Measurements from ENCODE around the gene GYG1. TPM values are rescaled to one million over a fixed set of nuclear protein-coding genes. Genes with fewer than 3 reads are reported as not detected.
A peak's percentile ranks its signal among the peaks of the same experiment; 100 is the strongest.

GYG1 gene
- total and polyA plus RNA-seq, 3 donors from 2014 or later = 128 to 303 (median 138) TPM

GRCh38 chr3:149007567-149008257, 16.4 kb downstream of the GYG1 start:
- Histone ChIP-seq H3K27ac (no peak overlapping the region), H3K4me3 (no peak overlapping the region), H3K9me3 (no peaks in the 10 kb centered on the region), H3K36me3 (ENCODE audit: low read depth, missing control alignments) (no peaks in the 10 kb centered on the region), H3K4me1 (peaks cover 35% of the 10 kb centered on the region), H3K27me3 (no peaks in the 10 kb centered on the region)
- no peak for TF ChIP-seq CTCF (IDR thresholded peaks at IDR 0.05)
- no peak for TF ChIP-seq POLR2A (IDR thresholded peaks at IDR 0.05)
- no peak for DNase-seq
- WGBS, 2 donors = 91% methylated on average over 7 of the region's 7 CpGs
- intact Hi-C loops (cut with DNase I; ENCODE audit: low total_unique reads) = no loop called here

DNA sequence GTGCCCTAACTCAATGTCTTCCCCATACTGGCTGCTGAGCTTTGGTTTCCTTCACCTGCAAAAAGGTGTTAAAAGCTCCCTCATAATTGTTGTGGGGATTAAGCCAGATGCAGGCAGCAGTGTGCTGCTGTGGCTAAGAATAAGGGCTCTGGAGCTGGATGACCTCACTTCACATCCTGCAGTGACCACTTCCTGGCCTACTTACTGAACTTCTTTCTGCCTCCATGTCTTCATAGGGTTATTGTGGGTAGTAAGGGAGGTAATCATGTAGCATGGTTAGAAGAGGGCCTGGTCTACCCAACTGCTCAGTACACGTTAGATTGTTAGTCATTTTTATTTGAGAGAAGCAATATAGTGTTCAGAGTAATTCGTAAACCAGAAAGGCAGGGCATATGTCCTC, 18.4 kb downstream of the GYG1 start:
- 91 to 100% methylated on average over 2 of the region's 2 CpGs for WGBS, 2 donors
- TF ChIP-seq CTCF (IDR thresholded peaks at IDR 0.05) (no peak), POLR2A (IDR thresholded peaks at IDR 0.05) (no peak)
- Histone ChIP-seq H3K36me3 (ENCODE audit: low read depth, missing control alignments) (no peaks in the 10 kb centered on the region), H3K27me3 (no peaks in the 10 kb centered on the region), H3K4me3 (no peak overlapping the region), H3K9me3 (no peaks in the 10 kb centered on the region), H3K4me1 (peaks cover 40% of the 10 kb centered on the region), H3K27ac (peak overlapping the region; percentile 81 to 84)
- intact Hi-C loops (cut with DNase I; ENCODE audit: low total_unique reads) = no loop called here
- no peak for DNase-seq

- Histone ChIP-seq H3K27me3 (no peaks in the 10 kb centered on the region), H3K4me3 (no peak overlapping the region), H3K36me3 (ENCODE audit: low read depth, missing control alignments) (no peaks in the 10 kb centered on the region), H3K9me3 (no peaks in the 10 kb centered on the region), H3K27ac (peak overlapping the region; percentile 81 to 84), H3K4me1 (peaks cover 43% of the 10 kb centered on the region)
- 60 to 72% methylated on average over 6 of the region's 6 CpGs for WGBS, 2 donors
- no peak for TF ChIP-seq CTCF (IDR thresholded peaks at IDR 0.05)
- TF ChIP-seq POLR2A (IDR thresholded peaks at IDR 0.05) = no peak
- intact Hi-C loops (cut with DNase I; ENCODE audit: low total_unique reads) = no loop called here
- peak; percentile 67 for DNase-seq
These were observed 19.2 kb downstream of the GYG1 start for GRCh38 chr3:149010504-149010951.

DNA sequence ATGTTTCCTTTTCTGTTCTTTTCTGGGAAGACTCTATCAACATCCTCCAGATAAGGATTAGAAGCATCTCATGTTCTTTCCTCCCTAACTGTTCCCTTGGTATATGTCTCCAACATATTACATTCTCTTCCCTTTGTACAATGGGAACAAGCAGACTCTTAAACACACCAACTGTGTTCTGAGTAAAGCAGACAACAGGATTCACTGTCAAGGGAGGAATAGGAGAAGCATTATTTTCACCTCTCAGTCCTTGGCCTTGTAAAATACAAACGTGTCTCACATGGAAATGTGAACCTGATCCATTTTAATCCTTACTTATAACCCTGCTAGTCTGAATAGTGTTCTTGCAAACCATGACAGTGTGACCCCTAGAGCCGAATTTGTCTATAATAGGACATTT, 19.6 kb downstream of the GYG1 start:
- TF ChIP-seq POLR2A (IDR thresholded peaks at IDR 0.05) (no peak), CTCF (IDR thresholded peaks at IDR 0.05) (no peak)
- H3K27ac ChIP-seq = peak overlapping the region; percentile 82 to 84
- H3K27me3 ChIP-seq = no peaks in the 10 kb centered on the region
- H3K4me3 ChIP-seq = no peak overlapping the region
- peaks cover 48% of the 10 kb centered on the region for H3K4me1 ChIP-seq
- WGBS, 2 donors = 49 to 53% methylated on average over 2 of the region's 2 CpGs
- no peaks in the 10 kb centered on the region for H3K36me3 ChIP-seq (ENCODE audit: low read depth, missing control alignments)
- intact Hi-C loops (cut with DNase I; ENCODE audit: low total_unique reads) = no loop called here
- H3K9me3 ChIP-seq = no peaks in the 10 kb centered on the region
- DNase-seq = no peak

DNA sequence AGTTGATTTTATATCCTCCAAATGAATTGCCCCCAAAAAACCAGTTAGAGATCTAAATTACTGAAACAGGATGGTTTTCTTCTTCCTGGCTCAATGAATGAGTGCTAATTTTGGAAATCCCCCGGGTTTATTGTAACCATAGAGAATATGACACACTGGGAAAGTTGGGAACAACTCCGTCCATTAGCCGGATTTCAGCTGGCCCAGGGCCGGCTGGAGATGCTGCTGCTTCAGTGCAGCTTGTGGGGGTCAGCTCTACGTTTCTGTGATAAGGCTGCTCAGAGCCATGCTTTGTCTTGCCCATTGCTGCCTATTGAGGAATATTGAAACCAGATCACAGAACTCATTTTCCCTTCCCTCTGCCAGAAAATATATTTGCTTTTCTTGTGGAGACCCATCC, 20.3 kb downstream of the GYG1 start:
- Histone ChIP-seq H3K27me3 (no peaks in the 10 kb centered on the region), H3K4me3 (no peak overlapping the region), H3K9me3 (no peaks in the 10 kb centered on the region), H3K4me1 (peaks cover 52% of the 10 kb centered on the region), H3K27ac (peak overlapping the region; percentile 82 to 84), H3K36me3 (ENCODE audit: low read depth, missing control alignments) (no peaks in the 10 kb centered on the region)
- intact Hi-C loops (cut with DNase I; ENCODE audit: low total_unique reads) = no loop called here
- WGBS, 2 donors = 34 to 51% methylated on average over 5 of the region's 5 CpGs
- TF ChIP-seq POLR2A (IDR thresholded peaks at IDR 0.05) (no peak), CTCF (IDR thresholded peaks at IDR 0.05) (no peak)
- DNase-seq = no peak
